Globus pallidus (tissue), 1 donor: ENCODE data around the gene DEUP1.

ENCODE experiments used
- DNase-seq: peaks from one replicate; pipeline ENCODE4 v3.0.0-alpha.2; 2015; ENCODE audit warnings: low spot score

DEUP1 gene

DNA sequence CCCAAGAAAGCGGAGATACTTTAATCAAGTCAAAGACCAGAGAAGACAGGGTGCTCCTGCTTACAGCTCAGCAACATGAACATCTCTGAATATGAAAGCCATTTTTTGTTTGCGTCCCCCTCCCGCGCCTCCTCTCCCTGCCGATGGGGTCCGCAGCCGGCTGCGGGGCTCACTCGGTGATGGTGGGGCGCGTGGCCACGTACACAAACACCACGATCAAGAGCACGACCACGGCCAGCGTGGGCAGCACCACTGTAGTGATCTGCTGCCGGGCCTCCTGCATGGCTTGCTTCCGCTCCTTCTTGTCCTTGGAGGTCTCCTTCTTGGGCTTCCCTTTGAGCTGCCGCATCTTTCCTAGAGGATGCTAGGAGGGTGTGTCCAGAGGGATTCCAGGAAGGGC, 148.3 kb downstream of the DEUP1 start:
- DNase-seq, result no peak

DNA sequence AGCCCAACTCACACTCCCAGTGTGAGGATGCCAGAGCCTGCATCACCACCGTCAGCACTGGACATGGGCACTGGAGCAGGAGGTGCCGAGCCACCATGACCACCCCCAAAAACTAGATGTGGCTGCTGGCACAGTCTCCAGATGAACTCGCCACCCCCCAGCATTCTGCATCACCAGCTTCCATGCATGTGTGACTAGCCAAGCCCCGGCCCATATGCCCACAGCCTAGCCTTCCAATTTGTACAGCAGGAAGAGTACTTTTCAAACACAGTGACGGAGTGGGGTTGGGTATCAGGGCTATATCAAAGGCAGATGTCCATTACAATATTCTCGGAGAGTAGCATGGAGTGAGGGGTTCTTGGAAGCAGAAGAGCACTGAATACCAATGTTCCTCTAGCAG, 149.7 kb downstream of the DEUP1 start:
- DNase-seq, result no peak

DNA sequence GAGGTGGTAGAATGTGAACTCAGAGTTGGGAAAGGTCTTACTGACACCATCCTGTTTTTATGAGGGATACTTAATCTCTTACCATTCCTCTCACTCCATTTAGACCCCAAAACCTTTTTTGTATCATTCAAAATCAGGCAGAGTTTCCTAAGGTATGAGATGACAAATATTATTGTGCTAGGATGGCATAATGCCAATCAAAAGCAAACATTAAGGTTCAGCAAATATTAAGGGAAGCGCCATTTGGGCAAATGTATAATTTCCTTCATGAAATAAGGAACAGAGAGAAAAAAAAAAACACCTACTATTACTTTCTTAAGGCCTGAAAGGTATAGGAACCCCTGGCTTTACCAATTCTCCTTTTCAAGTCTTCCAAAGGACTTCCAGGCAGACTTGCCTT, 150.2 kb downstream of the DEUP1 start:
- no peak for DNase-seq

DNA sequence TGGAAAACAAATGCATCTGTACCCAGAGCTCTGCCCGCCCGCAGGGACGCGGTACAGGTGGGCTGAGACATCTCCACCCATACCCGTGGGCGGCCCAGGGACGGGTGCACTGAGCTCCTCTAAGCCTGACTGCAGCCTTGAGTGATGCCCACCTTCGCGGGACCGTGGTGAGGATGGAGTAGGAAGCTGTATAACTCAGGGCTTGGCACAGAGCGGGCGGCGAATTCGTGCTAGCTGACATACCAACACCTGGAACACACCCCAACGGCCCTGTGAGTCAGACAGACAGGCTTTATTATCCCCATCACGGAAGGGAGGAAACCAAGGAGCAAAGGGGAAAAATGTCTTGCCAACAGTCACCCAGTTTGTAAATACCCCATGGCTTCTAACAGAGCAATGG, 150.7 kb downstream of the DEUP1 start:
- no peak for DNase-seq

DNA sequence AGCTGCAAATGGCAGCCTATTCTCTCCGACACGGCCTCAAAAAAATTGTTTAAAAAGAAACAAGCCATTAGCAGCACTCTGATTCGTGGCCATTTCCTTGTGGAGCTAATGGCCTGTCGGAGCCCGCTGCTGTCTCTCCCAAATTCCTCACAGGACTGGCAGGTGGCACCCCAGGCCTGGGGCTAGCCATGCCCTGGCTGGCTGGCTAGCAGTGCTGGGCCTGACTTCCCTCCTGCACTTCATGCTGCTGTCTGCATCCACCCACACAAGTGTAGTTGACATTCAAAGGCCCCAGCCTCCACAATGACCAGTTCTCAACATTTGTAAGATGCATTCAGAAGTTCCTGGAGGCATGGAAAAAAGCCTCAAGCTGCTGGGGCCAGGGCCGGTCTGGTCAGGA, 151.2 kb downstream of the DEUP1 start:
- DNase-seq, result no peak

DNA sequence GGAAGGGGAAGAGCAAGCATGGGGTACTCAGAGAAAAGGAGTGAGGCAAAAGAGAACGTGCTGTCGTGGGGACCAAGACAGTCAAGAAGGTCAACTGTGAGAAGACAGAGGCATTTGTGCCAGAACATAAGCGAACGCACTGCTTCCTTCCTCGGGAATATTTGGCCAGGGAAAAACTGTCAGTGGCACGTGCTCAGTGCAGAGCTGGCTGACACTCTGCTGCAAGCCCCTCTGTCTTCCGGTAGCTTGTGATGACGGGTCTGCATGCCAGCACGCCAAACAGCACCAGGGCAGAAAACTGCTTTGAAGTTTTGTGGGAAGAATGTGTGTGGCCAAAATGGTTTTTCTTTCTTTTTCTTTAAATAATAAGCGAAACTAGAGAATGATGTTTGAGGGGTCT, 152.0 kb downstream of the DEUP1 start:
- no peak for DNase-seq

DNA sequence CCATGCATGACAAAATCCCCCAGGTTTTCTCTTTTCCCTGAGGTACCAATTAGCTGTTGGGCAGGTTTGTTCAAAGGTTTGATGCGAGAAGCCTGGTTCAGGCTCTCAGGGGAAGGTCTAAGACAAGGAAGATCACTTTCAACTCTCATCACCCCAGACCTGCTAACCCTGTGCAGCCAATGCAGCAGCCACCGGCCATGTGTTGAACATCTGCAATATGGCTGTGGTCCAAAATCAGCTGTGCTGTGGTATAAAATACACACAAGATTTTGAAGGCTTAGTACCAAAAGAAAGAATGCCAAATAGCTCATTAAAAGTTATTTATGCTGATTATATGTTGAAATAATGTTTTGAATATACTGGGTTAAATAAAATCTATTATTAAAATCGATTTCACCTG, 154.2 kb downstream of the DEUP1 start:
- no peak for DNase-seq

DNA sequence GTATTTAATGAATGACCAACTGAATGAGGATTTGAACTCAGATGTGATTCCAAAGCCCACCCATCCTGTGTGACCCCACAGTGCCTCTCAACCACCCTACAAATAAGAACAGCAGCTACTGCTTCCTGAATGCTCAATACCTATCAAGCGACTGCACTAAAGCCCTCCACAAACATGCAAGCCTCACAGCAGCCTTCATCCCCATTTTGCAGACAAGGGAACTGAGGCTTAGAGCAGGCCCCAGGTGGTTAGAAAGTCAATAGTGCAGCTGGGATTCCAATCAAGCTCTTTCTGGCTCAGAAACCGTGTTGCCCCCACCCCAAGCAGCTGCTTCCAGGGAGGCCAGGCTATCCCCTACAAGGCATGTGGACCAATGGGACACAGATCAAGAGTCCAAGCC, 155.4 kb downstream of the DEUP1 start:
- DNase-seq, result no peak

DNA sequence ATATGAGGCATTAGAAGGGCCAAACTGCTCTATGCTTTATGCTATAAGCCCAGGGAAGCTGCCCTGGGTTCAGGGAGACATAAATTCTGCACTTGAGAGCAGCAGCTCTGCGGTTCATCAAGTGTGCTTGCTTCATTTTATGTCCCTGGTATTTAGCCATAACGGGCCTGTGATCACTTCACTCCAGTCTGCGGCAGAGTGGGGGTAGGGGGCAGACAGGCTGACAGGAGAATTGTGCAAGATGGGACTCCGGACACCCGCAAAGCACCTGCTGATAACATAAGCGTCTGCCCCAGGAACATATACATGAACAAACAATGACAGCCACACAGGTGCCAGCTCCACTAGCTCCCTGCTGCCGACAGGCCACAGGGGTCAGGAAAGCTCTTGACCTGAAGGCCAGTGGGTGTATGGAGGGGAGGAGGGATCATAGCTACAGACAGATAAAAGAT, 156.5 kb downstream of the DEUP1 start:
- no peak for DNase-seq
